Astrocyte (in vitro differentiated cells and primary cell): Measurements from ENCODE around the gene PDE8A.

ENCODE experiments used
- EZH2 ChIP-seq: IDR thresholded peaks from 2 replicates; pipeline ENCODE4 v1.6.1; 2012; ENCODE audit warnings: mild to moderate bottlenecking, low read length, inconsistent platforms; ENCODE audit not compliant: insufficient read depth
- TF ChIP-seq, protein P1 (sequence below): IDR thresholded peaks from 2 replicates; pipeline ENCODE4 v1.5.1; 2011; ENCODE audit warnings: low read depth, mild to moderate bottlenecking, inconsistent platforms, low read length, moderate library complexity; ENCODE audit not compliant: insufficient read depth

- TF ChIP-seq, protein P1, sequence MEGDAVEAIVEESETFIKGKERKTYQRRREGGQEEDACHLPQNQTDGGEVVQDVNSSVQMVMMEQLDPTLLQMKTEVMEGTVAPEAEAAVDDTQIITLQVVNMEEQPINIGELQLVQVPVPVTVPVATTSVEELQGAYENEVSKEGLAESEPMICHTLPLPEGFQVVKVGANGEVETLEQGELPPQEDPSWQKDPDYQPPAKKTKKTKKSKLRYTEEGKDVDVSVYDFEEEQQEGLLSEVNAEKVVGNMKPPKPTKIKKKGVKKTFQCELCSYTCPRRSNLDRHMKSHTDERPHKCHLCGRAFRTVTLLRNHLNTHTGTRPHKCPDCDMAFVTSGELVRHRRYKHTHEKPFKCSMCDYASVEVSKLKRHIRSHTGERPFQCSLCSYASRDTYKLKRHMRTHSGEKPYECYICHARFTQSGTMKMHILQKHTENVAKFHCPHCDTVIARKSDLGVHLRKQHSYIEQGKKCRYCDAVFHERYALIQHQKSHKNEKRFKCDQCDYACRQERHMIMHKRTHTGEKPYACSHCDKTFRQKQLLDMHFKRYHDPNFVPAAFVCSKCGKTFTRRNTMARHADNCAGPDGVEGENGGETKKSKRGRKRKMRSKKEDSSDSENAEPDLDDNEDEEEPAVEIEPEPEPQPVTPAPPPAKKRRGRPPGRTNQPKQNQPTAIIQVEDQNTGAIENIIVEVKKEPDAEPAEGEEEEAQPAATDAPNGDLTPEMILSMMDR = no peak
- TF ChIP-seq EZH2 = no peak
These were observed 27.8 kb downstream of the PDE8A start for GRCh38 chr15:85009435-85009834.
